ENCODE data around the gene FGFBP2.

DNA sequence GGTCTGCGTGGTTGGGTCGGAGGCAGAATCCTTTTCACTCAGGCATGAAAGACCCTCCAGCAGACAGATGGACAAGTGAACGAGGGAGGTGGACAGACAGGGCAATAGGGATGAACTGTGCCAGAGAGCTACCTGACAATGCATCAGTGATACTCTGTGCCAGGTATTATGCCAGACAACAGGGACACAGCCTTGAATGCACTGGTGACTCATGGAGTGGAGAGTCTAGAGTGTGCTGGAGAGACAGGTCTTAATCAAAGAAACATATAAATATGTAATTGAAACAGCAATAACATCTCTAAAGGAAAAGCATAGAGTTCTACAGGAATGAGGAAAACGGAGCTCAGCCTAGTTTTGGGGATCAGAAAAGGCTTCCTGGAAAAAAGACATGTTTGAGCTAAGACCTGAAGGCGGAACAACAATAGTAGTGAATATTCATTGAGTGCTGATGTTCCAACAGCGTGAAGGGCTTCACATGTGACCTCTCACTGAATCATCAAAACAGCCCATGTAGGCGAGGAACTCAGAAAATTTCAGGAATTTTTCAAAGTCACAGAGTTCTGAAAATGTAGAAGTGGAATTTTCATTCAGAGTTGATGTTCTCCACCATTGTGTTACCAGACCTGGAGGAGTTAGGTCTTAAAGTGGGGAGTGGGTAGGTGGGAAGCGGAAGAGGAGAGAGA, 20.0 kb upstream of the FGFBP2 start:
- TF ChIP-seq ZNF449 (tag by site-specific recombination; IDR thresholded peaks at IDR 0.05) (no peak), CTCF (tag by site-specific recombination; IDR thresholded peaks at IDR 0.05) (no peak), KLF16 (tag by site-specific recombination; IDR thresholded peaks at IDR 0.05) (no peak), ZNF701 (tag by site-specific recombination; IDR thresholded peaks at IDR 0.05) (no peak), GLI4 (tag by site-specific recombination; IDR thresholded peaks at IDR 0.05) (no peak)
- TF ChIP-seq, protein P1, sequence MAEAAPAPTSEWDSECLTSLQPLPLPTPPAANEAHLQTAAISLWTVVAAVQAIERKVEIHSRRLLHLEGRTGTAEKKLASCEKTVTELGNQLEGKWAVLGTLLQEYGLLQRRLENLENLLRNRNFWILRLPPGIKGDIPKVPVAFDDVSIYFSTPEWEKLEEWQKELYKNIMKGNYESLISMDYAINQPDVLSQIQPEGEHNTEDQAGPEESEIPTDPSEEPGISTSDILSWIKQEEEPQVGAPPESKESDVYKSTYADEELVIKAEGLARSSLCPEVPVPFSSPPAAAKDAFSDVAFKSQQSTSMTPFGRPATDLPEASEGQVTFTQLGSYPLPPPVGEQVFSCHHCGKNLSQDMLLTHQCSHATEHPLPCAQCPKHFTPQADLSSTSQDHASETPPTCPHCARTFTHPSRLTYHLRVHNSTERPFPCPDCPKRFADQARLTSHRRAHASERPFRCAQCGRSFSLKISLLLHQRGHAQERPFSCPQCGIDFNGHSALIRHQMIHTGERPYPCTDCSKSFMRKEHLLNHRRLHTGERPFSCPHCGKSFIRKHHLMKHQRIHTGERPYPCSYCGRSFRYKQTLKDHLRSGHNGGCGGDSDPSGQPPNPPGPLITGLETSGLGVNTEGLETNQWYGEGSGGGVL (tag by site-specific recombination; IDR thresholded peaks at IDR 0.05), result no peak
